GM18858 (cell line): ENCODE results near the gene TMSB10.
"Not testable (repeated sequence)": the region's sequence is repeated elsewhere in the genome, so short reads cannot be mapped to it uniquely, and the experiment has no call there.

ENCODE experiments used
- ATAC-seq: cut with Tn5 transposase; IDR thresholded peaks from one replicate; pipeline ENCODE4 v1.9.1; 2021; ENCODE audit not compliant: unreplicated experiment

Gene TMSB10

GRCh38 chr2:84901593-84902120, 3.8 kb upstream of the TMSB10 start:
- ATAC-seq = no peak

- ATAC-seq = no peak
Observed at GRCh38 chr2:84902526-84902925, 2.9 kb upstream of the TMSB10 start.

- ATAC-seq = no peak
Observed at GRCh38 chr2:84904151-84904550, 1.3 kb upstream of the TMSB10 start.

- no peak for ATAC-seq
Observed at GRCh38 chr2:84904717-84905174, 710 bp upstream of the TMSB10 start.

- no peak for ATAC-seq
Observed at GRCh38 chr2:84906108-84906899, 848 bp downstream of the TMSB10 start.

- ATAC-seq = no peak
Observed at GRCh38 chr2:84906900-84907714, 1.7 kb downstream of the TMSB10 start.

GRCh38 chr2:84908948-84909713, 3.7 kb downstream of the TMSB10 start:
- no peak for ATAC-seq

GRCh38 chr2:84911135-84911678, 5.8 kb downstream of the TMSB10 start:
- ATAC-seq = no peak

- no peak for ATAC-seq
Observed at GRCh38 chr2:84912984-84913383, 7.5 kb downstream of the TMSB10 start.

GRCh38 chr2:84914334-84914733, 8.9 kb downstream of the TMSB10 start:
- ATAC-seq = no peak

GRCh38 chr2:84915675-84916074, 10.2 kb downstream of the TMSB10 start:
- not testable (repeated sequence) for ATAC-seq

- not testable (repeated sequence) for ATAC-seq
Observed at GRCh38 chr2:84917821-84918220, 12.4 kb downstream of the TMSB10 start.

GRCh38 chr2:84918430-84918829, 13.0 kb downstream of the TMSB10 start:
- ATAC-seq = no peak

- peak; percentile 32 for ATAC-seq
Observed at GRCh38 chr2:84919885-84920580, 14.6 kb downstream of the TMSB10 start.

GRCh38 chr2:84923009-84923408, 17.6 kb downstream of the TMSB10 start:
- ATAC-seq = no peak

GRCh38 chr2:84924173-84925106, 19.0 kb downstream of the TMSB10 start:
- ATAC-seq = peak; percentile 20

- no peak for ATAC-seq
Observed at GRCh38 chr2:84925336-84925723, 19.9 kb downstream of the TMSB10 start.

- ATAC-seq = peak; percentile 78
Observed at GRCh38 chr2:84925724-84926376, 20.4 kb downstream of the TMSB10 start.

- no peak for ATAC-seq
Observed at GRCh38 chr2:84927275-84927627, 21.8 kb downstream of the TMSB10 start.
